Mesenchymal stem cell (in vitro differentiated cells and primary cell): Measurements from ENCODE around the gene COBLL1.

ENCODE experiments used
- DNase-seq: peaks from one replicate; pipeline ENCODE4 v3.0.0-alpha.2; 2013
- H2AFZ ChIP-seq: one replicate; pipeline ENCODE4 v1.6.1; 2013; ENCODE audit warnings: low read depth, mild to moderate bottlenecking, control low read depth, inconsistent platforms, low read length, moderate library complexity
- H2AK5ac ChIP-seq: 2 replicates; pipeline ENCODE4 v1.6.1; 2013; ENCODE audit warnings: low read length, moderate library complexity, mild to moderate bottlenecking, inconsistent platforms; ENCODE audit not compliant: severe bottlenecking
- H2BK120ac ChIP-seq: one replicate; pipeline ENCODE4 v1.6.1; 2013; ENCODE audit warnings: low read depth, mild to moderate bottlenecking, inconsistent platforms, low read length, moderate library complexity
- H2BK12ac ChIP-seq, 2 experiments: one replicate each; pipeline ENCODE4 v1.6.1; 2013; ENCODE audit warnings: inconsistent platforms in 2 of 2, low read length in 2 of 2, mild to moderate bottlenecking in 2 of 2, moderate library complexity in 2 of 2, control low read depth in 1 of 2
- H2BK15ac ChIP-seq: one replicate; pipeline ENCODE4 v1.6.1; 2013; ENCODE audit warnings: mild to moderate bottlenecking, low read depth, inconsistent platforms; ENCODE audit not compliant: poor library complexity, severe bottlenecking
- H2BK5ac ChIP-seq: 2 replicates; pipeline ENCODE4 v1.6.1; 2013; ENCODE audit warnings: low read depth, mild to moderate bottlenecking, low read length, control low read depth, inconsistent platforms; ENCODE audit not compliant: poor library complexity, severe bottlenecking
- H3K14ac ChIP-seq, 2 experiments: one replicate each; pipeline ENCODE4 v1.6.1; 2013; ENCODE audit warnings: inconsistent platforms in 2 of 2, low read length in 2 of 2, control low read depth in 1 of 2, mild to moderate bottlenecking in 1 of 2, moderate library complexity in 1 of 2
- H3K18ac ChIP-seq, 2 experiments: one replicate each; pipeline ENCODE4 v1.6.1; 2013; ENCODE audit warnings: inconsistent platforms in 2 of 2, low read length in 2 of 2, control low read depth in 1 of 2, low read depth in 1 of 2, mild to moderate bottlenecking in 1 of 2
- H3K23ac ChIP-seq, 2 experiments: one replicate each; pipeline ENCODE4 v1.6.1; 2013; ENCODE audit warnings: inconsistent platforms in 2 of 2, low read length in 2 of 2, mild to moderate bottlenecking in 2 of 2, moderate library complexity in 2 of 2, control low read depth in 1 of 2
- H3K27ac ChIP-seq: 2 replicates; pipeline ENCODE4 v1.5.1; 2013; ENCODE audit warnings: mild to moderate bottlenecking, moderate library complexity, low read length, control low read depth, inconsistent platforms; ENCODE audit not compliant: poor library complexity, severe bottlenecking
- H3K27me3 ChIP-seq, 2 experiments: 2 replicates each; pipeline versions ENCODE4 v1.6.1 to v1.7.0; 2013; ENCODE audit warnings: low read length in 2 of 2, mild to moderate bottlenecking in 2 of 2, moderate library complexity in 2 of 2, control low read depth in 1 of 2, inconsistent platforms in 1 of 2; ENCODE audit not compliant: control insufficient read depth in 1 of 2, insufficient read depth in 1 of 2
- H3K36me3 ChIP-seq, 2 experiments: 2 replicates each; pipeline versions ENCODE4 v1.6.1 to v1.7.0; 2013; ENCODE audit warnings: low read length in 2 of 2, control low read depth in 1 of 2, inconsistent platforms in 1 of 2, low read depth in 1 of 2, mild to moderate bottlenecking in 1 of 2; ENCODE audit not compliant: insufficient read depth in 2 of 2, control insufficient read depth in 1 of 2
- H3K4ac ChIP-seq, 2 experiments: one replicate each; pipeline ENCODE4 v1.6.1; 2013; ENCODE audit warnings: inconsistent platforms in 2 of 2, low read length in 2 of 2, mild to moderate bottlenecking in 2 of 2, moderate library complexity in 2 of 2, control low read depth in 1 of 2, low read depth in 1 of 2
- H3K4me1 ChIP-seq: 2 replicates; pipeline ENCODE4 v1.6.1; 2013; ENCODE audit warnings: low read depth, low read length, control low read depth; ENCODE audit not compliant: control insufficient read depth, insufficient read depth
- H3K4me2 ChIP-seq: 2 replicates; pipeline ENCODE4 v1.6.1; 2013; ENCODE audit warnings: low read length, mild to moderate bottlenecking, inconsistent platforms; ENCODE audit not compliant: poor library complexity, severe bottlenecking
- H3K4me3 ChIP-seq, 2 experiments: 2 replicates each; pipeline versions ENCODE4 v1.5.1 to v1.7.0; 2013; ENCODE audit warnings: low read length in 2 of 2, mild to moderate bottlenecking in 2 of 2, control low read depth in 1 of 2, low read depth in 1 of 2; ENCODE audit not compliant: insufficient read depth in 1 of 2
- H3K79me1 ChIP-seq: replicated peaks from 2 replicates; pipeline ENCODE4 v1.6.1; 2013; ENCODE audit warnings: mild to moderate bottlenecking, control low read depth, low read length, inconsistent platforms; ENCODE audit not compliant: poor library complexity, severe bottlenecking
- H3K9ac ChIP-seq: 2 replicates; pipeline ENCODE4 v1.7.0; 2013; ENCODE audit warnings: mild to moderate bottlenecking, low read length, moderate library complexity
- H3K9me3 ChIP-seq: 2 replicates; pipeline ENCODE4 v1.7.0; 2013; ENCODE audit warnings: mild to moderate bottlenecking, low read length; ENCODE audit not compliant: control insufficient read depth
- H4K8ac ChIP-seq: one replicate; pipeline ENCODE4 v1.6.1; 2013; ENCODE audit warnings: inconsistent platforms, mild to moderate bottlenecking, low read length, moderate library complexity
- H4K91ac ChIP-seq: one replicate; pipeline ENCODE4 v1.6.1; 2013; ENCODE audit warnings: mild to moderate bottlenecking, low read length, inconsistent platforms
- WGBS: methylation state at CpG from one replicate; pipeline ENCODE4 v1.1.7; 2013; ENCODE audit warnings: mixed read lengths; 5-methylcytosine and 5-hydroxymethylcytosine counted together

The COBLL1 gene

GRCh38 chr2:164816900-164817299 is 24.7 kb downstream of the COBLL1 start:
- no peak overlapping the region for H2BK15ac ChIP-seq
- no peaks in the 10 kb centered on the region for H3K9me3 ChIP-seq
- no peak overlapping the region for H3K18ac ChIP-seq
- H3K4me3 ChIP-seq: no peak overlapping the region
- no peak overlapping the region for H3K14ac ChIP-seq
- H2BK12ac ChIP-seq: no peak overlapping the region
- H4K91ac ChIP-seq: no peak overlapping the region
- peaks cover 4% of the 10 kb centered on the region for H3K4me1 ChIP-seq
- H4K8ac ChIP-seq: no peak overlapping the region
- H3K27me3 ChIP-seq: no peaks in the 10 kb centered on the region
- no peak overlapping the region for H3K27ac ChIP-seq
- H3K4ac ChIP-seq: no peak overlapping the region
- H3K9ac ChIP-seq: no peak overlapping the region
- H2BK5ac ChIP-seq: no peak overlapping the region
- peak overlapping the region; percentile 84 for H2AK5ac ChIP-seq
- no peaks in the 10 kb centered on the region for H3K36me3 ChIP-seq
- DNase-seq: no peak
- no peak overlapping the region for H3K4me2 ChIP-seq
- peaks cover 3% of the 10 kb centered on the region for H3K79me1 ChIP-seq
- no peak overlapping the region for H2AFZ ChIP-seq
- no peak overlapping the region for H3K23ac ChIP-seq
- no peak overlapping the region for H2BK120ac ChIP-seq

- Histone ChIP-seq H2AFZ (no peak overlapping the region), H3K27me3 (no peaks in the 10 kb centered on the region), H3K14ac (no peak overlapping the region), H3K79me1 (peaks cover 3% of the 10 kb centered on the region), H3K27ac (peak overlapping the region; percentile 45), H3K23ac (no peak overlapping the region), H2BK5ac (no peak overlapping the region), H3K4me2 (no peak overlapping the region), H3K18ac (no peak overlapping the region), H2BK15ac (no peak overlapping the region), H3K4ac (no peak overlapping the region), H2BK12ac (no peak overlapping the region), H3K9ac (no peak overlapping the region), H3K4me3 (no peak overlapping the region), H2AK5ac (no peak overlapping the region), H4K91ac (no peak overlapping the region), H2BK120ac (no peak overlapping the region), H3K9me3 (no peaks in the 10 kb centered on the region), H3K4me1 (peaks cover 4% of the 10 kb centered on the region), H3K36me3 (no peaks in the 10 kb centered on the region), H4K8ac (no peak overlapping the region)
- 99% methylated on average over 1 of the region's 2 CpGs for WGBS
- DNase-seq: no peak
These were observed 25.6 kb downstream of the COBLL1 start for GRCh38 chr2:164816046-164816445.

GRCh38 chr2:164815071-164815793 is 26.4 kb downstream of the COBLL1 start:
- no peak overlapping the region for H3K14ac ChIP-seq
- H4K91ac ChIP-seq: no peak overlapping the region
- H3K18ac ChIP-seq: no peak overlapping the region
- H2BK15ac ChIP-seq: no peak overlapping the region
- H2BK120ac ChIP-seq: no peak overlapping the region
- no peak overlapping the region for H2BK12ac ChIP-seq
- no peak for DNase-seq
- no peak overlapping the region for H3K23ac ChIP-seq
- no peak overlapping the region for H2BK5ac ChIP-seq
- peaks cover 3% of the 10 kb centered on the region for H3K79me1 ChIP-seq
- H3K4me1 ChIP-seq: peaks cover 4% of the 10 kb centered on the region
- H3K4ac ChIP-seq: no peak overlapping the region
- H3K4me3 ChIP-seq: no peak overlapping the region
- H4K8ac ChIP-seq: no peak overlapping the region
- 97% methylated on average over 3 of the region's 3 CpGs for WGBS
- H3K36me3 ChIP-seq: no peaks in the 10 kb centered on the region
- H3K9me3 ChIP-seq: no peaks in the 10 kb centered on the region
- no peak overlapping the region for H3K27ac ChIP-seq
- H3K27me3 ChIP-seq: no peaks in the 10 kb centered on the region
- no peak overlapping the region for H2AK5ac ChIP-seq
- H3K4me2 ChIP-seq: no peak overlapping the region
- no peak overlapping the region for H2AFZ ChIP-seq
- H3K9ac ChIP-seq: no peak overlapping the region

GRCh38 chr2:164813535-164813934 is 28.1 kb downstream of the COBLL1 start:
- no peak overlapping the region for H4K91ac ChIP-seq
- H4K8ac ChIP-seq: no peak overlapping the region
- DNase-seq: no peak
- no peak overlapping the region for H2BK5ac ChIP-seq
- no peak overlapping the region for H2BK15ac ChIP-seq
- H3K4ac ChIP-seq: no peak overlapping the region
- H3K9ac ChIP-seq: no peak overlapping the region
- no peaks in the 10 kb centered on the region for H3K9me3 ChIP-seq
- no peak overlapping the region for H3K23ac ChIP-seq
- no peak overlapping the region for H2AFZ ChIP-seq
- peaks cover 4% of the 10 kb centered on the region for H3K4me1 ChIP-seq
- H3K27ac ChIP-seq: no peak overlapping the region
- H3K14ac ChIP-seq: no peak overlapping the region
- H3K18ac ChIP-seq: no peak overlapping the region
- no peaks in the 10 kb centered on the region for H3K27me3 ChIP-seq
- H3K4me3 ChIP-seq: no peak overlapping the region
- H2BK120ac ChIP-seq: no peak overlapping the region
- H3K4me2 ChIP-seq: no peak overlapping the region
- no peak overlapping the region for H2AK5ac ChIP-seq
- H3K79me1 ChIP-seq: peaks cover 3% of the 10 kb centered on the region
- H2BK12ac ChIP-seq: no peak overlapping the region
- no peaks in the 10 kb centered on the region for H3K36me3 ChIP-seq
